Activated CD4-positive, alpha-beta memory T cell treated with anti-CD3 and anti-CD28 coated beads for 36 hours (primary cell): Measurements from ENCODE around the gene B3GAT1. TPM values are rescaled to one million over a fixed set of nuclear protein-coding genes. Genes with fewer than 3 reads are reported as not detected.
"Not testable (repeated sequence)": the region's sequence is repeated elsewhere in the genome, so short reads cannot be mapped to it uniquely, and the experiment has no call there.

Experiments used
- CTCF ChIA-PET: fragments of 350-600 bp; sonication (Branson Sonifier 250); formaldehyde crosslinking; loops from one replicate; lab custom pipeline; 2021; ENCODE audit warnings: antibody characterized with exemption, inconsistent platforms; lab: Charles Lee
- POLR2A ChIA-PET: fragments of 350-600 bp; sonication (Branson Sonifier 250); formaldehyde crosslinking; loops from one replicate; lab custom pipeline; 2021; ENCODE audit warnings: antibody characterized with exemption; lab: Charles Lee
- DNase-seq: peaks from one replicate; pipeline ENCODE4 v3.0.0-alpha.2; 2020
- H3K27ac Mint-ChIP-seq: one replicate; pipeline ENCODE4 v1.8.0; 2021; ENCODE audit warnings: mixed read lengths
- H3K27me3 Mint-ChIP-seq: one replicate; pipeline ENCODE4 v1.8.0; 2021; ENCODE audit warnings: mixed read lengths
- H3K36me3 Mint-ChIP-seq: one replicate; pipeline ENCODE4 v1.8.0; 2021; ENCODE audit warnings: mixed read lengths
- H3K4me1 Mint-ChIP-seq: one replicate; pipeline ENCODE4 v1.8.0; 2021; ENCODE audit warnings: low read depth, mixed read lengths
- H3K4me3 Mint-ChIP-seq: one replicate; pipeline ENCODE4 v1.8.0; 2021; ENCODE audit warnings: mild to moderate bottlenecking, mixed read lengths
- H3K9me3 Mint-ChIP-seq: one replicate; pipeline ENCODE4 v1.8.0; 2021; ENCODE audit warnings: mixed read lengths
- intact Hi-C: fragments of 100-400 bp; cut with micrococcal nuclease; formaldehyde crosslinking; loops from one replicate; pipeline ENCODE4 v1.15.1; 2023
- total RNA-seq, 2 experiments: library from RNA; stranded (reverse); gene quantifications; one replicate each; pipeline ENCODE4 v1.2.3, GENCODE V29; 2021

The B3GAT1 gene
- total RNA-seq, 2 experiments from 2014 or later, result 0.22 to 0.24 TPM

- POLR2A ChIA-PET, result no interaction called here
- Mint-ChIP-seq H3K27ac (no peak overlapping the region), H3K4me3 (no peak overlapping the region), H3K36me3 (no peaks in the 10 kb centered on the region), H3K9me3 (no peaks in the 10 kb centered on the region), H3K4me1 (no peaks in the 10 kb centered on the region), H3K27me3 (peaks cover 8% of the 10 kb centered on the region)
- CTCF ChIA-PET, result no interaction called here
- intact Hi-C loops, result no loop called here
- DNase-seq, result no peak
Observed at GRCh38 chr11:134450186-134450585, 38.1 kb upstream of the B3GAT1 start.

- H3K4me3 Mint-ChIP-seq, result no peak overlapping the region
- H3K27ac Mint-ChIP-seq, result no peak overlapping the region
- ChIA-PET CTCF (no interaction called here), POLR2A (no interaction called here)
- H3K4me1 Mint-ChIP-seq, result no peaks in the 10 kb centered on the region
- intact Hi-C loops, result no loop called here
- no peaks in the 10 kb centered on the region for H3K9me3 Mint-ChIP-seq
- peaks cover 5% of the 10 kb centered on the region for H3K27me3 Mint-ChIP-seq
- DNase-seq, result no peak
- H3K36me3 Mint-ChIP-seq, result no peaks in the 10 kb centered on the region
Observed at GRCh38 chr11:134449713-134450112, 37.7 kb upstream of the B3GAT1 start.

DNA sequence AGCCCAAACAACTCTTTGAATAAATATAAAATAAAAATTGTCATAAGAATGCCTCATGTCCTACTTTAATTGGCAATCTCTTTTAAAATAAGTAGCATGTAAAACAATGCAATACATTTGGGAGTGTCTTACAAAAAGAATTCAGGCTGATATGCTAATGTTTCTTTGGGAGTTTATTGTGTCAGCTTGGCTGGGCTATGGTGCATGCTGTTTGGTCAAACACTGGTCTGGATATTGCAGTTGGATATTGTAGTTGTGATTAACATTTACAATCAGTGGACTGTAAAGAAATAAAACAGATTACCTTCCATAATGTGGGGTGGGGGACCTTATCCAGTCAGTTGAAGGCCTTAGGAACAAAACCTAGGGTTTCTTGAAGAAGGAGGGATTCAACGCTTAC, 37.0 kb upstream of the B3GAT1 start:
- H3K4me1 Mint-ChIP-seq, result no peaks in the 10 kb centered on the region
- intact Hi-C loops, result no loop called here
- H3K27me3 Mint-ChIP-seq, result peaks cover 5% of the 10 kb centered on the region
- DNase-seq, result no peak
- CTCF ChIA-PET, result no interaction called here
- no peaks in the 10 kb centered on the region for H3K36me3 Mint-ChIP-seq
- no peak overlapping the region for H3K4me3 Mint-ChIP-seq
- POLR2A ChIA-PET, result no interaction called here
- H3K9me3 Mint-ChIP-seq, result peaks cover 5% of the 10 kb centered on the region
- H3K27ac Mint-ChIP-seq, result no peak overlapping the region

GRCh38 chr11:134447696-134448095, 35.7 kb upstream of the B3GAT1 start:
- H3K4me3 Mint-ChIP-seq, result no peak overlapping the region
- intact Hi-C loops, result no loop called here
- H3K27me3 Mint-ChIP-seq, result peaks cover 4% of the 10 kb centered on the region
- DNase-seq, result no peak
- peaks cover 8% of the 10 kb centered on the region for H3K9me3 Mint-ChIP-seq
- H3K36me3 Mint-ChIP-seq, result no peaks in the 10 kb centered on the region
- ChIA-PET POLR2A (no interaction called here), CTCF (no interaction called here)
- no peak overlapping the region for H3K27ac Mint-ChIP-seq
- no peaks in the 10 kb centered on the region for H3K4me1 Mint-ChIP-seq

- Mint-ChIP-seq H3K9me3 (peaks cover 8% of the 10 kb centered on the region), H3K27ac (no peak overlapping the region), H3K4me1 (no peaks in the 10 kb centered on the region), H3K4me3 (no peak overlapping the region), H3K27me3 (peaks cover 4% of the 10 kb centered on the region), H3K36me3 (no peaks in the 10 kb centered on the region)
- intact Hi-C loops, result no loop called here
- CTCF ChIA-PET, result no interaction called here
- POLR2A ChIA-PET, result no interaction called here
- DNase-seq, result no peak
Observed at GRCh38 chr11:134445601-134446325, 33.7 kb upstream of the B3GAT1 start.

DNA sequence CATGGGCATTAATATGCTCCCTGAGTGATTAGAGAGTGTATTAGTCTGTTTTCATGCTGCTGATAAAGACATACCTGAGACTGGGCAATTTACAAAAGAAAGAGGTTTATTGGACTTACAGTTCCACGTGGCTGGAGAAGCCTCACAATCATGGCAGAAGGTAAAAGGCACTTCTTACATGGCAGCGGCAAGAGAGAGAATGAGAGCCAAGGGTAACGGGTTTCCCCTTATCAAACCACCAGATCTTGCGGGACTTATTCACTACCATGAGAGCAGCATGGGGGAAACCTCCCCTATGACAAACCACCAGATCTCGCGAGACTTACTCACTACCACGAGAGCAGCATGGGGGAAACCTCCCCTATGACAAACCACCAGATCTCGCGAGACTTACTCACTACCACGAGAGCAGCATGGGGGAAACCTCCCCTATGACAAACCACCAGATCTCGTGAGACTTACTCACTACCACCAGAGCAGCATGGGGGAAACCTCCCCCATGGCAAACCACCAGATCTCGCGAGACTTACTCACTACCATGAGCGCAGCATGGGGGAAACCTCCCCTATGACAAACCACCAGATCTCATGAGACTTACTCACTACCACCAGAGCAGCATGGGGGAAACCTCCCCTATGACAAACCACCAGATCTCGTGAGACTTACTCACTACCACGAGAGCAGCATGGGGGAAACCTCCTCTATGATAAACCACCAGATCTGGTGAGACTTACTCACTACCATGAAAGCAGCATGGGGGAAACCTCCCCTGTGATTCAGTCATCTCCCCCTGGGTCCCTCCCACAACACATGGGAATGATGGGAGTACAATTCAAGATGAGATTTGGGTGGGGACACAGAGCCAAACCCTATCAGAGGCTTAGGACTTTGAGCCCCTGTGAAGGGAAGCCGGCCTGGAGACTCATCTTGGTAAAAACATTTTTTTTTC, 32.4 kb upstream of the B3GAT1 start:
- H3K4me3 Mint-ChIP-seq, result not testable (repeated sequence)

GRCh38 chr11:134443246-134443645, 31.2 kb upstream of the B3GAT1 start:
- ChIA-PET CTCF (no interaction called here), POLR2A (no interaction called here)
- no peaks in the 10 kb centered on the region for H3K36me3 Mint-ChIP-seq
- H3K9me3 Mint-ChIP-seq, result peaks cover 8% of the 10 kb centered on the region
- no peak overlapping the region for H3K27ac Mint-ChIP-seq
- intact Hi-C loops, result no loop called here
- DNase-seq, result no peak
- H3K4me1 Mint-ChIP-seq, result no peaks in the 10 kb centered on the region
- H3K27me3 Mint-ChIP-seq, result peaks cover 4% of the 10 kb centered on the region
- no peak overlapping the region for H3K4me3 Mint-ChIP-seq

More for the DNA sequence above, 32.4 kb upstream of the B3GAT1 start:
- H3K4me1 Mint-ChIP-seq, H3K27ac Mint-ChIP-seq, CTCF ChIA-PET, H3K36me3 Mint-ChIP-seq, H3K9me3 Mint-ChIP-seq, intact Hi-C loops, H3K27me3 Mint-ChIP-seq, POLR2A ChIA-PET: not testable (repeated sequence)
- peak; percentile 27 for DNase-seq

DNA sequence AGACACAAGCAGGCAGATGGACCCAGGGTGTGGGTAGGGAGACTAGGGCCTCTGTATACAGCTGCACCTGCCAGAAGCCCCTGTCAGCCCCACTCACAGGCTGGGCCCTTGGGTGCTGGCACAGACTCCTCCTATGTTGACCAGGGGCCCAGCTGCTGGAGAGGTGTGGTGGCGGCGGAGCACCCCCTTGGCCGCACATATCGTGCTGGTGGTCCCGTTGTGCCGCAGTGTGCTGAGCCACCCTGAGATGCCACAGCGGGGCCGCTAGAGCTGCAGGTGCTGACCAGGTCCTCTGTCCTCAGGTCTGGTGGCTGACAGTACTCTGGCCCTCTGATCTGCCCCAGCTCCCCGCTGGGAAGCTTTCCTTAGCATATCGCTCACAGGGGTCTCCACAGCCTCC, 30.2 kb upstream of the B3GAT1 start:
- intact Hi-C loops, result no loop called here
- no peak overlapping the region for H3K27ac Mint-ChIP-seq
- no peaks in the 10 kb centered on the region for H3K4me1 Mint-ChIP-seq
- H3K27me3 Mint-ChIP-seq, result peaks cover 4% of the 10 kb centered on the region
- no peak overlapping the region for H3K4me3 Mint-ChIP-seq
- CTCF ChIA-PET, result no interaction called here
- no peaks in the 10 kb centered on the region for H3K36me3 Mint-ChIP-seq
- no peak for DNase-seq
- POLR2A ChIA-PET, result no interaction called here
- H3K9me3 Mint-ChIP-seq, result peaks cover 8% of the 10 kb centered on the region

DNA sequence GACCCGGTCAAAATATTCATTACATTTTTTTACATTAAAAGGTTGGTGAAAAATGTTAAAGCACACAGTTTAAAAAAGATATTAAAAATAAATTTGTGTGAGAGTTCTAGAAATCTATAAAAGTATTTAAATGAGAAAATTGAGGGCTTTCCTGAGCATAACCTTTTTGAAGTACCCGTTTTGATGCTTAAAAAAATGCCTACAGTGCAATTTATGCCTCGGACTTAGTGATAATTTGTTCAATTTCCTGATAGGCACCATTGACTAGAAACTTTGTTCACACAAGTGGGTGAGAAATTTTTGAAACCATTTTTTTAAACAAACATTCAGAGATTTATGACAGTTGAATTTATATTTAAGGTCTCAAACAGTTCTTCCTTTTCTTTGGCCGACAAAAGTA, 29.7 kb upstream of the B3GAT1 start:
- H3K27ac Mint-ChIP-seq, result no peak overlapping the region
- CTCF ChIA-PET, result no interaction called here

DNA sequence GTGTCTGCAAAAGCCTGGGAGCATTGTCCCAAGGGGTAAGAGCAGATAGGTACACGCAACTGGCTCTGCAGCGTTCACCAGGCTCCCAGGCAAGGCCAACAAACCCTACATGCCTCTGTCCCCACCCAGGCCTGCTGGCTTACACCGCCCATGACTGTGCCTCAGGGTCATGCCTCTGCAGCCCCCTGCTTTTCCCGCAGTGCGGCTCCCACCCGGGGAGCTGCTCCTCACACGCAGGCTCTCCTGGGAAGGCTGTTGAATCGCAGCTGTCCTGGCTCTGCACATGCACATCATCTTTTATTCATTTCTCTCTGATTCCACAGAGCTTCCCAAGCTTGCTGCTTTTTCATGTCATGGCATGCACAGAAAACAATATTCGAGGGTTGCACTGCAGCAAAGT, 29.2 kb upstream of the B3GAT1 start:
- Mint-ChIP-seq H3K27me3 (no peaks in the 10 kb centered on the region), H3K36me3 (no peaks in the 10 kb centered on the region), H3K4me3 (no peak overlapping the region), H3K4me1 (no peaks in the 10 kb centered on the region), H3K27ac (no peak overlapping the region), H3K9me3 (peaks cover 8% of the 10 kb centered on the region)
- ChIA-PET POLR2A (no interaction called here), CTCF (no interaction called here)
- no peak for DNase-seq
- intact Hi-C loops, result no loop called here

More for the DNA sequence above, 29.7 kb upstream of the B3GAT1 start:
- DNase-seq, result no peak
- intact Hi-C loops, result no loop called here
- Mint-ChIP-seq H3K4me1 (no peaks in the 10 kb centered on the region), H3K36me3 (no peaks in the 10 kb centered on the region), H3K9me3 (peaks cover 8% of the 10 kb centered on the region), H3K4me3 (no peak overlapping the region), H3K27me3 (peaks cover under 1% of the 10 kb centered on the region)
- POLR2A ChIA-PET, result no interaction called here

DNA sequence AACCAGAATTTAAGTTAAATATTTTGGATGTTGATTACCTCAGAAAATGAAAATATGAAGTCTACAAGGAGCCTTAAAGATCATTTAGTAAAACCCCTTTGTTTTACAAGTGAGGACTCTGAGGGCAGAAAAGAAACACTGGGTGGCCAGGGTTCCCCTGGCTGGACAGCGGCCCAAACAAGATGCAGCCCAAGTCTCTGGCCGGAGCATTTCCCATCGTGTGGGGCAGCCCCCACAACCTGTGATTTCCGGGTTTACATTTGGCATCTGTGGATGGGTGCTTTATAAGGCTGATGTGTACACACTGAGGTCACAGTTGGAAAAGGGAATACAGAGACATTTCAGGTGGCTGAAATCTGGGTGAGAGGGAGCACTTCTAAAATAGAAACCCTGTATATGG, 28.8 kb upstream of the B3GAT1 start:
- H3K9me3 Mint-ChIP-seq, result peaks cover 8% of the 10 kb centered on the region
- intact Hi-C loops, result no loop called here
- DNase-seq, result no peak
- no peaks in the 10 kb centered on the region for H3K27me3 Mint-ChIP-seq
- CTCF ChIA-PET, result no interaction called here
- POLR2A ChIA-PET, result no interaction called here
- no peaks in the 10 kb centered on the region for H3K4me1 Mint-ChIP-seq
- H3K36me3 Mint-ChIP-seq, result no peaks in the 10 kb centered on the region
- no peak overlapping the region for H3K27ac Mint-ChIP-seq
- no peak overlapping the region for H3K4me3 Mint-ChIP-seq

DNA sequence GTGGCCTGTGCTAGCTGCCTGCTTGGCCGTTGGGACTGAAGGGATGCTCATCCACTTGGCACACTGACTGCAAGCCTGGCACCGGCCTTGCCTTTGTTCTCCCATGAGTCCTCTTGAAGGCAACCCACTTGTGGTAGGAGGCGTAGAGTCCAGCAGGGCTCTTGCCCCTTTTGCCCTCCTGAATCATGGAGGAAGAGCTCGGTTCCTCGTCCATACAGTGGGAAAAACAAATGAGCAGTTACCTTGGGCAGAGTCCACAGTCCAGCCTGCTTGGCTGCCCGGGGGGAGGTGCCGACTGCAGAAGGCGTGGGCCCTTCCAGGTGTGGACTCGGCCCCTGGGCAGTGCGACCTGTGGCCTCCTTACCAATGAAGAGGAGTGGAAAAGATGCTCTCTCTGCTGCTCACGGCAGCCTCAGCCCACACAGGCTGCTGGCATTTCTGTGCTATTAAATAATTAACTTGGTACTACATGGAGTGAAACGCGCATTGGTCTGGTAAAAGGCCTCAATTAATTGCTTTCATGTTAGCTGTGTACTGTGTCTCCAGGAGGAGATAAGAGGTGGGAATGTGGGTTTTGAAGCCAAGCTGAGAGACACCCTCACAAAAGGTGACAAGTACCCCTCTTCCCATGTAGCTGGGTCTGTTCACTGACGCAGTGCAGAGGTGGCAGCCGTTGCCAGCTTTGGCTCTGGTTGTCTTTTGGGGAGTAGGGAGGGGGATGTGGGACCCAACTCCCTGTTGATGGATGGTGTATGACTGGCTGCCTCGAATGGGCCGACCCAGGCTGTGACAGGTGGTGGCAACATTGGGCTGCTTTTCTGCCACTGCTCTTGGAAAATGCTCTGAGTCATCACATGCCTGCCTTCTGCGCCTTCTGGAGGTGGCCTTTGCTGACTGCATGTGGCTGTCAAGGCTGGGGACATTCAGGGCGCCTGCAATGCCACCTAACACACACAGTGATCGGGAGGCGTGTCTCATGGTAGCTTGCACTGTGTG, 26.8 kb upstream of the B3GAT1 start:
- H3K9me3 Mint-ChIP-seq, result peaks cover 1% of the 10 kb centered on the region
- no peaks in the 10 kb centered on the region for H3K27me3 Mint-ChIP-seq
- ChIA-PET CTCF (no interaction called here), POLR2A (no interaction called here)
- no peaks in the 10 kb centered on the region for H3K4me1 Mint-ChIP-seq
- H3K27ac Mint-ChIP-seq, result no peak overlapping the region
- no peak for DNase-seq
- H3K36me3 Mint-ChIP-seq, result no peaks in the 10 kb centered on the region
- no peak overlapping the region for H3K4me3 Mint-ChIP-seq
- intact Hi-C loops, result no loop called here
